GM12873 (cell line): ENCODE measurements around the gene STAT2.

Experiments used
- CTCF ChIP-seq: IDR thresholded peaks from 2 replicates; pipeline ENCODE4 v1.5.1; 2012; ENCODE audit warnings: low read depth, mild to moderate bottlenecking, moderate library complexity, low read length, control low read depth; ENCODE audit not compliant: insufficient read depth; ENCODE audit errors: missing control alignments

STAT2 gene

DNA sequence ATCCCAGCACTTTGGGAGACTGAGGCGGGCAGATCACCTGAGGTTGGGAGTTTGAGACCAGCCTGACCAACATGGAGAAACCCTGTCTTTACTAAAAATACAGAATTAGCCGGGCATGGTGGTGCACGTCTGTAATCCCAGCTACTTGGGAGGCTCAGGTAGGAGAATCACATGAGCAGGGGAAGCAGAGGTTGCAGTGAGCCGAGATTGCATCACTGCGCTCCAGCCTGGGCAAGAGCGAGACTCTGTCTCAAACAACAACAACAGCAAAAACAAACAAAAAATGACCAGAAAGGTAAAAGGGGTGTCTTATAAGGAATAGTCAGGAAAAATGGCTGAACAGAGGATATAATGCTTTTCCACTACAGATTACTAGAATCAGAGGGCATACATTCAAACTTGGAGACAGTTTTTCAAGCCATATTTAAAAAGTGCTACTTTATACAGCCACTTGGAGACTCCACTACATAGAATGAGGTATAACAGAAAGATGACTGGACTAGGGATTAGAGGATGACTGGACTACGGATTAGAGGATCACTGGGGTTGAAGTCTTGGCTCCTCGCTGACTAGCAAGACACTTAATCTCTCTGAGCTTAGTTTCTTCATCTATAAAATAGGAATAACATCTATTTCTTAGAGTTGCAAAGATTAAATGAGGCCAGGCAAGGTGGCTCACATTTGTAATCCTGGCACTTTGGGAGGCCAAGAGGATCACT is 54.9 kb downstream of the STAT2 start:
- no peak for TF ChIP-seq CTCF

GRCh38 chr12:56304276-56304675 is 55.6 kb downstream of the STAT2 start:
- no peak for TF ChIP-seq CTCF

DNA sequence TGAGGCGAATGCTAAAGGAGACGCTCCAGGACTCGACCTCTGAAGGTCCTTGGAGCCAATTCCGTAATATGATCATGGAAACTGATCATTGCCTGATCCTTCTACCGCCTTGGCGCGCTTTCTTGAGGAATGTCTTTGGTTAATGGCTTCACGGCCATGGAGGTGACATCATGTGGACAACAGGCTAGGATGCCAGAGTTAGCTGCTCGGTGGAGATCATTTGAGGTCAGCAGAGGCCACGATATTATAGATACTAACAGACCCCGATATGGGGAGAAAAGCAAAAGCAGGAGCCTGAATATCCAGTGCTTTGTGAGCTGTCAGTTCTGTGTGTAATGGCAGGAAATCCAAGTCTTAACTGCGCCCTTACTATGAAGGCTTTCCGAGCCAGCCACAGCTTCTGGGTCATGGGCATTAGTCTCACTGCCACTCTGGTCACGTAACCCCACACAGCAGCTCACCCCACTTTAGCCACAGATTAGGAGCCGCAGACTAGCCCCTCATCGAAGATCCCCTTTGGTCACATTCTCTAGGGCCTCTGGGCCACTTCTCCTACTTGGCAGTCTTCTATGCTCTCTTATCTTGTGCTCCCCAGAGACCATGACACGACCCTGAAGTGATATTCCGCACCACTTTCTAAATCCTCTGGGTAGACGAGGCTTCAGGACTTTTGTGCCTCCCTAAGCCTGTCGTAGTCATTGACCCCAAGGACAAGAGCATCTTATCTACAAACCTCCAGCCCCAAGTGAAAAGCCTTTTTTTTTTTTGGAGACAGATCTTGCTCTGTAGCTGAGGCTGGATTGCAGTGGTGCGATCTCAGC is 59.1 kb downstream of the STAT2 start:
- no peak for TF ChIP-seq CTCF

DNA sequence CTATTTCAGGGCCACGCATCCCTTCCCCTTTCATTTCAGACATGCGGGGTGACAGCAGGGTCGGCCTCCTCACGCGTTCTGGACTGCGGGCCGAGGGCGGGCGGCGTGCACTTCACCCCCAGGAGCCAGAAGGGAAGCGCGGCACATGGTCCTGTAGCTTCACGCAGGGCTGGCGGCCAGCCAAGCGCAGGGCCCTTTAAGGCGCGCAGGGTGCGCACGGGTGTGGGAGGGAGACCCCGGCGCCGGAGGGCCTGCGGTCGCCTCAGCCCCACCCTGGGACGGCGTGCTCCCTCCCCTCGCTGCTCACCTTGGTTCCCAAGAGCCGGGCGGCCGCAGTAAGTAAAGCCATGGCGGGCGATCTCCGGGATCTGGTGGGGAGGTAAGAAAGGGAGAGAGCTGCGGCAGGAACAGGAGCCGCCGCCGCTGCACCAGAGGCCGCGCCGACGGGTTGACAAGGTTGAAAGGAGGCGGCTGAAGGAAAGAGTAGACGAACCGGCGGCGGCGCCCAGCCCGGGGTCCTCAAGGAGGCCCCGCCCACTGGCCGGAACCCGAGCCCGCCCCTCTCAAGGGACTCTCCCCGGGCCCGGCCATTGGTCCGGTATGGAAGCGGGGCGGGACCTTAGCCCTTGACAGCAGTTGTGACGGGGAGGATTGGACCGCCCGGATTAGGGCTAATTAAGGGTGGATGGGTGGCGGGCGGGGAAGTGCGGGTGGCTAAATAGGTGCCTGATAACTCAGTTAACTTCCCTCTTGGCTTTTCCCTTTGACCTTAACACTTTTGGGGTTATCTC is 59.9 kb downstream of the STAT2 start, which contains the start of gene CS:
CS (minus strand) TSS at position 478 of the 791 bp plus-strand sequence; CDS start at position 349, 129 bp downstream.
- no peak for TF ChIP-seq CTCF

GRCh38 chr12:56299308-56299852 is 60.5 kb downstream of the STAT2 start:
- TF ChIP-seq CTCF: no peak

- TF ChIP-seq CTCF: no peak
Measured at GRCh38 chr12:56298828-56299227, 61.1 kb downstream of the STAT2 start.

- TF ChIP-seq CTCF: no peak
Measured at GRCh38 chr12:56297400-56297799, 62.5 kb downstream of the STAT2 start.
